MM.1S (cell line): Measurements from ENCODE around the gene SPACA7.

ENCODE experiments used
- CTCF ChIP-seq: fragments of 300-600 bp; sonication (generic); IDR thresholded peaks from 2 replicates; pipeline ENCODE4 v1.5.1; 2016; ENCODE audit warnings: antibody characterized with exemption, low read length, mixed read lengths
- EZH2phosphoT487 ChIP-seq: fragments of 300-600 bp; sonication (generic); IDR thresholded peaks from 2 replicates; pipeline ENCODE4 v1.6.1; 2018; ENCODE audit warnings: antibody characterized with exemption, low read length

DNA sequence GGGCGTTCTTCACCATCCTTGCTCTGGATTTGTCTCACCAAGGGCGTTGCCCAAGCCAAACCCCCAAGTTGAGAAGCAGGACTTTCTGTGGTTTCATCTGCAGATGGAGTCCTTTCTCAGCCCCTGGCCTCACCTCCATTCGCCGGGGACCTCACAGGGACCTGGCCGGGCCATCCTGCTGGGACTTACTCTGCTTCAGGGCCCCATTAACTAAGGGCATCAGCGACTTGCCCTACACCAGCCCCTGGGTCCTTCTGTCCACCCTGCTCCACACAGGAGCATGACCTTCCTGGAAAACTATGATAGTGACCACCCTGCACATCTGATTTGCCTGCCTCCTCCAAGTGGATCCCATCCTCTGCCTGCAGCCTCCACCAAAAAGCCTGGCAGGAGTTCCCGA is 47.2 kb upstream of the SPACA7 start:
- TF ChIP-seq CTCF = no peak
- no peak for TF ChIP-seq EZH2phosphoT487
